ENCODE measurements around the gene PLD4. TPM values are rescaled to one million over a fixed set of nuclear protein-coding genes. Genes with fewer than 3 reads are reported as not detected.

Gene PLD4
- total RNA-seq, 6 experiments from 2014 or later = 0.05 to 0.18 (median 0.11) TPM

DNA sequence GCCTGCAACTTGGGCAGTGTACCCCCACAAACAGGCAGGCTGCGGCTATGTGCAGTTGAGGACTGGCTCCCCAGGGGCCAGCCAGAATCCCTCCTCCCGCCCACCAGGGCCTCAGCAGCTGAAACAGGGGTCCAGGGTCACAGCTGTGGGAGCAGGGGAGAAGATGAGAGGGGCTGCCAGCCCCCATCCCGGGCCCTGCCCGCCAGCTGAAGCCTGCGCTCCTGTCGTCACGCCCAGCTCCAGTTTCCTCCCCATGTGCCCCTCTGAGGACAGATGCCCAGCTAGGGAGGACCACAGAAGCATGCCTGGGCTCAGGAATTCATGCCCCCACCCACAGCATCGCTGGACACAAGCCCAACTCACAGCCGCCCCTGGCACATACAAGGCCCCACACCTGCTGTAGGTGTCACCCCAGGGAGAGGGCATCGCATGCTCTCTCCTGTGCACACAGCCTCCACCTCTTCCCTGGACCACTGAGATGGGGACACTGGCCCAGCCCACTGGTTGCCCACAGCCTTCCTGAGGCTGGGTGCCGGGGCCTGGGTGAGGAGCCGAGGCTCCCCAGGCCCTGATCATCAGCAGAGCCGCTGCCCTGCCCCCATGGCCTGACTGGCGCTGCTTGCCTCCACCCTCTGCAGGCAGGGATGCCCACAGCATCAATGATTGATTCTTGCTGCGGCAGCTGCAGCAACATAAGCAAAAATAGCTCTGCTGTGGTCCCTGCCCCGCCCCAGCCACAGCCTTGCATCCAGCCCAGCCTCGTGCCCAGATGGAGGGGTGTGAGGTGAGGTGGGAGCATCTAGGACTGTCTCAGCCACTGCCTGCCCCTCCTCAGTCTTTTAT is 57.2 kb downstream of the PLD4 start:
- no peak for DNase-seq
- no peak overlapping the region for H3K27ac Mint-ChIP-seq

DNA sequence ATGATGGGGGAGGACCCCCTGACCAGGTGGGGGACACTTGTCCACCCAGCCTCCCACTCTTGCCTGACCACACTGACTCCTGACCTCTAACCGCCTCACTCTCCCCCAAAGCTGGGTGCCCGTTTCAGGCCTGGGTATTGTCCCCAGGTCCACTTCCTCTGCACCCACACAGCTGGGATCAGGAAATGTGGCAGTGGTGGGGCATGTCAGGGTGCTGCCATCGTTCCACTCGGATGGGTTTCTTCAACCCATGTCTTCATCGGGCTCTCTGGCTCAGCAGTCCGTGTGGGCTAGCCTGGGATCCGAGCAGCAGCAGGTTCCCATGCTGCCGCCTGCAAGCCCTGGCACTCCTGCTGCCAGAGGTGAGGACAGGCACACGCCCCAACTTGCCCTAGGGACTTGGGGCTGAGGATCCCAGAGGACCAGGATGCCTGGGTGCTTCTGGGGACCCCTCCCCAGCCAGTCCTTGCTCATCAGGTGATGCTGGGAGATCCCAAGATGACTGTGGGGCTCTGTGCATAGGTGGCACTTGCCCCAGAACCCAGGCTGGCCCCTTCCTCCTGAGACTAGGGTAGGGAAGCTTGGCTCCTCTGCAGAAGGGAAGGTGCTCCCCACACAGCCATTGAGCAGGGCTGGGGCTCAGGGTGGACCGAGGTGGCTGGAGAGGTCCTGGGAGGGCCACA is 58.0 kb downstream of the PLD4 start:
- no peak for DNase-seq
- TF ChIP-seq, protein P1, sequence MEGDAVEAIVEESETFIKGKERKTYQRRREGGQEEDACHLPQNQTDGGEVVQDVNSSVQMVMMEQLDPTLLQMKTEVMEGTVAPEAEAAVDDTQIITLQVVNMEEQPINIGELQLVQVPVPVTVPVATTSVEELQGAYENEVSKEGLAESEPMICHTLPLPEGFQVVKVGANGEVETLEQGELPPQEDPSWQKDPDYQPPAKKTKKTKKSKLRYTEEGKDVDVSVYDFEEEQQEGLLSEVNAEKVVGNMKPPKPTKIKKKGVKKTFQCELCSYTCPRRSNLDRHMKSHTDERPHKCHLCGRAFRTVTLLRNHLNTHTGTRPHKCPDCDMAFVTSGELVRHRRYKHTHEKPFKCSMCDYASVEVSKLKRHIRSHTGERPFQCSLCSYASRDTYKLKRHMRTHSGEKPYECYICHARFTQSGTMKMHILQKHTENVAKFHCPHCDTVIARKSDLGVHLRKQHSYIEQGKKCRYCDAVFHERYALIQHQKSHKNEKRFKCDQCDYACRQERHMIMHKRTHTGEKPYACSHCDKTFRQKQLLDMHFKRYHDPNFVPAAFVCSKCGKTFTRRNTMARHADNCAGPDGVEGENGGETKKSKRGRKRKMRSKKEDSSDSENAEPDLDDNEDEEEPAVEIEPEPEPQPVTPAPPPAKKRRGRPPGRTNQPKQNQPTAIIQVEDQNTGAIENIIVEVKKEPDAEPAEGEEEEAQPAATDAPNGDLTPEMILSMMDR (IDR thresholded peaks at IDR 0.05) = no peak

More for the DNA sequence above, 57.2 kb downstream of the PLD4 start:
- Mint-ChIP-seq H3K27me3 (ENCODE audit: insufficient read depth) (no peaks in the 10 kb centered on the region; the same call in 1 of the 2 replicates), H3K9me3 (no peaks in the 10 kb centered on the region), H3K4me1 (ENCODE audit: low read depth) (peaks cover 10% of the 10 kb centered on the region; the same call in 1 of the 2 replicates), H3K4me3 (no peak overlapping the region), H3K36me3 (ENCODE audit: low read depth) (no peaks in the 10 kb centered on the region)
- TF ChIP-seq, protein P1 (IDR thresholded peaks at IDR 0.05) = no peak

More for the DNA sequence above, 58.0 kb downstream of the PLD4 start:
- no peaks in the 10 kb centered on the region for H3K9me3 Mint-ChIP-seq
- peaks cover 13% of the 10 kb centered on the region for H3K4me1 Mint-ChIP-seq (ENCODE audit: low read depth)
- no peaks in the 10 kb centered on the region; the same call in 1 of the 2 replicates for H3K27me3 Mint-ChIP-seq (ENCODE audit: insufficient read depth)
- H3K27ac Mint-ChIP-seq = no peak overlapping the region
- H3K36me3 Mint-ChIP-seq (ENCODE audit: low read depth) = no peaks in the 10 kb centered on the region
- no peak overlapping the region for H3K4me3 Mint-ChIP-seq

Other genes with a start within 250 kb of the PLD4 start
- gene INF2, start 235.3 kb upstream of the PLD4 start, total RNA-seq (2021; fragmentation: NEBNext Ultra II Directional; extraction: Animal tissue kit (Norgen Biotek cat#: 25700)) = 100 to 1,000 TPM; 111 to 121 (median 116) TPM
- gene ADSS1, start 200.7 kb upstream of the PLD4 start, total RNA-seq (2021; fragmentation: NEBNext Ultra II Directional; extraction: Animal tissue kit (Norgen Biotek cat#: 25700)) = 1 to 10 TPM; 2.7 to 3.7 (median 3.3) TPM
- gene SIVA1, start 171.7 kb upstream of the PLD4 start, total RNA-seq (2021; fragmentation: NEBNext Ultra II Directional; extraction: Animal tissue kit (Norgen Biotek cat#: 25700)) = 10 to 100 TPM; 78.3 to 95.8 (median 82.5) TPM
- 100 to 1,000 TPM; 164 to 191 (median 173) TPM for gene AKT1, start 129.1 kb upstream of the PLD4 start, total RNA-seq (2021; fragmentation: NEBNext Ultra II Directional; extraction: Animal tissue kit (Norgen Biotek cat#: 25700))
- 1 to 10 TPM; 1.3 to 1.8 (median 1.5) TPM for gene ZBTB42, start 123.8 kb upstream of the PLD4 start, total RNA-seq (2021; fragmentation: NEBNext Ultra II Directional; extraction: Animal tissue kit (Norgen Biotek cat#: 25700))
- gene CEP170B, start 59.6 kb upstream of the PLD4 start, total RNA-seq (2021; fragmentation: NEBNext Ultra II Directional; extraction: Animal tissue kit (Norgen Biotek cat#: 25700)) = 10 to 100 TPM; 29.9 to 34.9 (median 32.0) TPM
- gene AHNAK2, start 53.5 kb downstream of the PLD4 start, total RNA-seq (2021; fragmentation: NEBNext Ultra II Directional; extraction: Animal tissue kit (Norgen Biotek cat#: 25700)) = 10 to 100 TPM; 50.2 to 76.2 (median 73.7) TPM
- 10 to 100 TPM in 2 of 6 experiments, 1 to 10 TPM in 4; 5.9 to 12.3 (median 7.9) TPM for gene CLBA1, start 60.9 kb downstream of the PLD4 start, total RNA-seq (2021; fragmentation: NEBNext Ultra II Directional; extraction: Animal tissue kit (Norgen Biotek cat#: 25700))
- 10 to 100 TPM; 11.6 to 20.3 (median 18.4) TPM for gene CDCA4, start 96.2 kb downstream of the PLD4 start, total RNA-seq (2021; fragmentation: NEBNext Ultra II Directional; extraction: Animal tissue kit (Norgen Biotek cat#: 25700))
- under 1 TPM in 2 of 6 experiments, not detected in 4; 0.05 to 0.14 TPM for gene GPR132, start 140.6 kb downstream of the PLD4 start, total RNA-seq (2021; fragmentation: NEBNext Ultra II Directional; extraction: Animal tissue kit (Norgen Biotek cat#: 25700))
- under 1 TPM; 0.23 to 0.76 (median 0.42) TPM for gene JAG2, start 243.9 kb downstream of the PLD4 start, total RNA-seq (2021; fragmentation: NEBNext Ultra II Directional; extraction: Animal tissue kit (Norgen Biotek cat#: 25700))